NCI-H510A (cell line): ENCODE data around the gene KIAA2012.

Experiments
- DNase-seq: peaks from one replicate; lab custom pipeline; 2025; lab: John Stamatoyannopoulos, UW

KIAA2012 gene

DNA sequence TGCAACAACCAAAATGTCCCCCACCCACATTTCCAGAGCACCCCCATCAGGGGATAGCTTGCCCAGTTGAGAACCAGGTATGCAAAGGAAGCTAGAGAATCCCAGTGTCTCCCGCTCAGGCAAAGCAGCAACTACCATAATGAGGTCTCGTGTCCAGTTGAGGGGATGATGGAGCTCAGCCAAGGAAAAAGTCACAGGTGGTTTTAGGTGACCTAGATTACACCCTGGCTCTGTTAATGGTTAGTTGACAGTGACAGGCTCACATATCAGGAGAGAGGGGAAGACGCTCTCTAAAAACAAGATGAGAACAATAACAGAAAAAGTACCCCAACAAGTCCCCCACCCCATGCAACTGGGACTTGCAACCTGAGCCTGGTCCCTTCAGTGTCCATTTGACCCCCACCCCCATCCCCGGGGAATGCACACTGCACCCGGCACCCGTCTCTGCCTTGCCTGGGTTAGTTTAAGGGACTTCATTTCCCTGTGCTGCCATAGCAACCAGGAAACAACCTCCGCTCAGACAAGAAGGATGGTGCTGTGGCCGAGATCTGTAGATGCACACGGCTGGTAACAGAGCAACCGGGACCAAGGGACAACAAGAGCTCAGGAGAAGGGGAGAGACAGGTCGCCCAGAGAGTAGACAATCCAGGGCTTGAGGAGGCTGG is at the start of gene KIAA2012:
TSS of gene KIAA2012 (plus strand) at position 519 of the 665 bp plus-strand sequence. CDS start 373 bp downstream, outside the sequence.
- peak; percentile 58 for DNase-seq

DNA sequence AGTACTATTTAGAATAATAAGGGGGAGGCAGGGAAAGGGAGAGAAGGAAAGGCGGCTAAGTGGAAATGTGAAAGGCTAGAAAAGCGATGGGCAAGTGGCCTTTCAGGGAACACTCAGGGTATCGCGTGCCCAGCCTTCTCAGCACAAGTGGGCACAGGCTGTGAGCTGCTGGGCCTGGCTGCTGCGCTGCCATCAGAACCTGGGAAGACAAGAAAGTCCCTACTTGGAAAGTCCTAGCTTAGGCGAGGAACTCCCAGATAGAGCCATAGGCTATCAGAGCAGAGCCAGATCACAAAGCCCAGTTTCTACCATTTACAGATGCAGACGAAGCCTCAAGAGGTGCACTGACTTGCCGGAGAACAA is 49.2 kb upstream of the KIAA2012 start:
- no peak for DNase-seq

DNA sequence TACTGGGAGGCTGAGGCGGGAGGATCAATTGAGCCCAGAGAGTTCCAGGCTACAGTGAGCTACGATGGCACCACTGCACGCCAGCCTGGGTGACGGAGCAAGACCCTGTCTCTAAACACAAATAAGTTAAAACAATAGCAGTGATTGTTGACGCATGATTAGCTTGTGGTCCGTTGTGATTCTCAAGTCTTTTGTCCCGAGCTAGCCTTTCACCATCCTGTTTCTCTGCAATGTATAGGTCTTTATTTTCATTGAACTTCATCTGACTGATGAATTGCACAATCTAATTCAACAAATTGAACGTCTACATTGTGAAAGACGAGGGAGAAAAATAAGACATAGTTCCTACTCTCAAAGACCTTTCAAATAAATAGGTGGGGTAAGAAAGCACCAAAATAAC is 48.2 kb upstream of the KIAA2012 start:
- DNase-seq = no peak

DNA sequence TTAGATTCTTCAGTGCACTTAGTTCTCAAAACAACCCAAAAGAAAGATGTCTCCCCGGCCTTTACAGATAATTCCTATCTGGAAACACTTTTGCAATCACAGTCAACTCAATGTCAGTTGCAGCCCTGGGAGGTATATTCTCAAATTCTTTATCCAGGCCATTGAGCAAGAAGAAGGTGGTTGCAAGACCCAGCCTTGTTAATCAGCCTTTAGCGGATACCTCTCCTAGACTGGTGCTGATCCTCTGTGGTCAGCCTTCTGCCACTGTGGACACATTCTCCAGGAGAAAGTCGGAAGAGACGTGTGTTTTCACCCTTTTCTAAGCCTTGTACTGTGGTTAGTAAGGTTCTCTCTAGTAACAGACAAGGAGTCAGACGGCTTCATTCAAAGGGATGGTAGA is 47.2 kb upstream of the KIAA2012 start:
- DNase-seq = no peak

DNA sequence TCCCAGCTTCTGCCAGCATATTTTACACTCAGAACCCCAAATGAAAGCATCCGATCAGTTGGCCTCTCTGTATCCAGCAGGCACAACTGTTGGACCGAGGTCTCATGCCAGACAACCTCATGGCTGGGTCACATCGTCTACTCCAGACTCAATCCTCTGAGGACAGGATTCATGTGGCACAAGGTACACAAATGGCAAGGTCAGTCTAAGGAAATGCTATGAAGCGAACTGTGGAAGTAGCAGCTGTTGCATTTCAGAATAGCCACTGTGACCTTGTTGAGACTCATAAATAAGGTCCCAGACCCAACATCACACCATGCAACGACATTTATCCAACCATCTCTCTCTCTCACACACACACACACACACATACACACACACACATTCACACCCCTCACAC is 46.5 kb upstream of the KIAA2012 start:
- no peak for DNase-seq

DNA sequence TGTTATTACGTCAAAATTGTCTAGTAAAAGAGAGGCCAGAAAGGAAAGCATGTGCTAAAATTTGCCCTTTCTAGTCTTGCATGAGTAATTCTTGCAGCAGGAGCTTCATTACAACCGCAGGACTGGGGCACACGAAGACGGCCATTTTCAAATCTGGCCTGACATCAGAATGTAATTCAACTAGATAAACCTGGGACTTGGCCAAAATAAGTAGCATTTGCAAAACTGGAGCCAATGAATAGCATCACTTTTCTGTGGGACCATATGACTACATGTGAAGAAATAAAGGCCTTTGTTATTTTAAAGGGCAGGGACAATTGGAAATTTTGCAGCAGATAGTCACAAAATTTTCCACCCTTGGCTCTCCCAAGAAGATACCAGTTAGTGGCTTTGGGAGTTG is 42.4 kb upstream of the KIAA2012 start:
- DNase-seq = no peak

DNA sequence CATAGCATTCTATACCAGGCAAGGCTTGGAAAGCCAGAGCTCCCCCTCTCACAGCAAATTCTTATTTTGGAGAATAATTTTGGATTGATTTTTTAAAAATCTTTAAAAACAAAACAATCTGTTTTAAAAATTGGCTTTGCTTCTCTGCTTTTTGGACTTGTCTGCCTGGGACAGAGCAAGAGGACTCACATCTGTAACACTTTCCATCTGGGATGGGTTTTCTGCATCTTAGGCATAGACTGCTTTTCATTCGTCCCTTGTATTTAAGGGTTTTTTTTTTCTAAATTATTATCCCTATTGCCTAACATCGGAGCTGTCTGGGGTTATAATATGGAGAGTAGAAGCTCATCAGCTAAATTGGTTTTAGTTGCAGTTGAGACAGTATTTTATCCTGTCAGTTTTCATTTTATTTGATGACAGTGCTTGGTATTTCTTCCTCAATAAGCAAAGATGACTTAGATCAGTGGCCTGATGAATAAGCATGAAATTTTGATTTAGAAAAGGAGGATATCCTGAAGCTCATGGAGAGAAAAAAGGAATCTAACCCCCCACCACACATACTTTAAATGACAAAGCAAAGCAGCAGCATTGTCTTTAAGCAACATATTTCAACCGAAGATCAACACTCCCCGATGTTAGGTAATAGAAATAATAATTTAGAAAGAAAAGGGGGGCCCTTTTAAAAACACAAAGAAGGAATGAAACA is 41.7 kb upstream of the KIAA2012 start:
- no peak for DNase-seq

DNA sequence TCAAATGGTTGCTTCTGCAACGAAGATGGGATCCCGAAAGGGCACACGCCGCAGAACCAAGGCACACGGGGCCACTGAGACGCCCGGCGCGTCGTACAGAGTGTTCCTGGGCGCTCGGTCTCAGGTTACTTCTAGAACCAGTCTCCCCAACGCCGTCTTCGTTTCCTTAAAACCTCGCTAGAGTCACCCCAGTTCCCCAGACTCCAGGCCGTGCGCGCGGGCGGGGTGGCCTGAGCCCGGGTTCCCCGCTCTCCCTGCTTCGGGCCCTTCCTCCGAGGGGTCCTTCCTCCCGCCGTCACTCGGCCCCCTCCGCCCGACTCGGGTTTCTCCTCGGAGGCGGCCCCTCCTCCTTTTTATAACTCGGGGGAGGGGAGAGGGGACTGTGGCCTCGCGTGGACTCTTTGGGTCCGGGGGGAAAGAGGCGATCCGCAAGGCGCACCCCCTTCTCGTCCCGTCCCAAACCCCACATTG is 40.2 kb upstream of the KIAA2012 start:
- no peak for DNase-seq

DNA sequence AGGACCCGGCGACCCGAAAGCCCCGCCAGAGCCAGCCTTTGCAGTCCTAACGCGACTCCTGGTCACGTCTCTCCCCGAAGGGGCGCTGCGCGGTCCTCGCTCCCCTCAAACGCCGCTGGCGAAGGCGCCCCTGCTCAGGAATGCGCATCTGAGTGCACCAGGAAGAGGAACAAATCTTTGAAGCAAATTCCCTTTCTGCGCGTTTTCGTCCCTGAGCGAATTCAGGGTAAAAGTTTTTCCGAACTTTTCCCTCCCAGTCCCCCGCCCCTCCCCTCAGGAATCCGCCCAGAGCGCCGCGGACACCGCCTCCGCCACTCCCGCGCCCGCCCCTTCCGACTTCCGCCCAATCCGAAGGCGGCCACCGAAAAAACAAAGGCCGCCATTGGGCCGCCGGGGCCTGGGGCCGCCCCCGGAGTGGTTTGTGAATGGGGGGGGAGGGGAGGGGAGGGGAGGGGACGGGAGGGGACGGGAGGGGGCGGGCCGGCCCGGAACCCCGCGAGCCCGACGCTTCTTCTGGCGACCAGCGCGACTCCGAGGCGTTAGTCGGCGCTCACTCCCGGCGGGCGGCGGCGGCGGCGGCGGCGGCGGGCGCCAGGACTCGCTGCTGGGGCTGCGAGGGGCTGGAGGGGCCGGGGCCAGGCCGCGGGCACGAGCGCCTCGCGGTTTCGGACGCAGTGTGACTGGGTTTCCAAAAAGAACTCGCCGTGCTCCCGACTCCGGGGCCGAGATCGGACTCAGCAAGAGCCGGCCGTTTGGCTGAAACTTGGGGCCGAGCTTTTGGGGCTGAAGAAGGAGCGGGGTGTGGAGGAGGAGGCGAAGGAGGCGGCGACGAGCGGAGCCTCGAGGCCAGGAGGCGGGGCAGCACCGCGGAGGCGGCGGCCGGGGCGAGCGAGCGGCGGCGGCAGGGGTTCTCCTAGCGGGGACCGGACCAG is 39.5 kb upstream of the KIAA2012 start, which contains the start of gene FZD7:
TSS of gene FZD7 (plus strand) at position 539 of the 932 bp plus-strand sequence. CDS start 793 bp downstream, outside the sequence.
- peak; percentile 74 for DNase-seq

DNA sequence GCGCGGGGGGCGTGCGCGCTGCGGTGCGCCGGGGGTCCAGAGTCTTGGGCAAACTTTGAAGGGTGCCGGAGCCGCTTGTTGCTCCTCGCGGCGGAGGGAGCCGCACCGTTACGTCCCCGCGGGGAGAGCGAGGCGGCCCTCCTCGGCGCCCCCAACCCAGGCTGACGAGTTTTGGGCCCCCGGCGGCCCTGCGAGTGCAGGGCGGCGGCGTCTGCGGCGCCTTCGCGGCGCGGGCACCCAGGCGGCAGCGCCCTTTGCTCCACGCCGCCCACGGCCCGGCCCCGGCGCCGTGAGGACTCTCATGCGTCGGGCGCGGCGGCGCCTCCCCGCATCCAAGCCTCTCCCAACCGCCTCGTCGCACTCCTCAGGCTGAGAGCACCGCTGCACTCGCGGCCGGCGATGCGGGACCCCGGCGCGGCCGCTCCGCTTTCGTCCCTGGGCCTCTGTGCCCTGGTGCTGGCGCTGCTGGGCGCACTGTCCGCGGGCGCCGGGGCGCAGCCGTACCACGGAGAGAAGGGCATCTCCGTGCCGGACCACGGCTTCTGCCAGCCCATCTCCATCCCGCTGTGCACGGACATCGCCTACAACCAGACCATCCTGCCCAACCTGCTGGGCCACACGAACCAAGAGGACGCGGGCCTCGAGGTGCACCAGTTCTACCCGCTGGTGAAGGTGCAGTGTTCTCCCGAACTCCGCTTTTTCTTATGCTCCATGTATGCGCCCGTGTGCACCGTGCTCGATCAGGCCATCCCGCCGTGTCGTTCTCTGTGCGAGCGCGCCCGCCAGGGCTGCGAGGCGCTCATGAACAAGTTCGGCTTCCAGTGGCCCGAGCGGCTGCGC is 38.6 kb upstream of the KIAA2012 start:
- no peak for DNase-seq

DNA sequence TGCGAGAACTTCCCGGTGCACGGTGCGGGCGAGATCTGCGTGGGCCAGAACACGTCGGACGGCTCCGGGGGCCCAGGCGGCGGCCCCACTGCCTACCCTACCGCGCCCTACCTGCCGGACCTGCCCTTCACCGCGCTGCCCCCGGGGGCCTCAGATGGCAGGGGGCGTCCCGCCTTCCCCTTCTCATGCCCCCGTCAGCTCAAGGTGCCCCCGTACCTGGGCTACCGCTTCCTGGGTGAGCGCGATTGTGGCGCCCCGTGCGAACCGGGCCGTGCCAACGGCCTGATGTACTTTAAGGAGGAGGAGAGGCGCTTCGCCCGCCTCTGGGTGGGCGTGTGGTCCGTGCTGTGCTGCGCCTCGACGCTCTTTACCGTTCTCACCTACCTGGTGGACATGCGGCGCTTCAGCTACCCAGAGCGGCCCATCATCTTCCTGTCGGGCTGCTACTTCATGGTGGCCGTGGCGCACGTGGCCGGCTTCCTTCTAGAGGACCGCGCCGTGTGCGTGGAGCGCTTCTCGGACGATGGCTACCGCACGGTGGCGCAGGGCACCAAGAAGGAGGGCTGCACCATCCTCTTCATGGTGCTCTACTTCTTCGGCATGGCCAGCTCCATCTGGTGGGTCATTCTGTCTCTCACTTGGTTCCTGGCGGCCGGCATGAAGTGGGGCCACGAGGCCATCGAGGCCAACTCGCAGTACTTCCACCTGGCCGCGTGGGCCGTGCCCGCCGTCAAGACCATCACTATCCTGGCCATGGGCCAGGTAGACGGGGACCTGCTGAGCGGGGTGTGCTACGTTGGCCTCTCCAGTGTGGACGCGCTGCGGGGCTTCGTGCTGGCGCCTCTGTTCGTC is 37.7 kb upstream of the KIAA2012 start:
- no peak for DNase-seq

DNA sequence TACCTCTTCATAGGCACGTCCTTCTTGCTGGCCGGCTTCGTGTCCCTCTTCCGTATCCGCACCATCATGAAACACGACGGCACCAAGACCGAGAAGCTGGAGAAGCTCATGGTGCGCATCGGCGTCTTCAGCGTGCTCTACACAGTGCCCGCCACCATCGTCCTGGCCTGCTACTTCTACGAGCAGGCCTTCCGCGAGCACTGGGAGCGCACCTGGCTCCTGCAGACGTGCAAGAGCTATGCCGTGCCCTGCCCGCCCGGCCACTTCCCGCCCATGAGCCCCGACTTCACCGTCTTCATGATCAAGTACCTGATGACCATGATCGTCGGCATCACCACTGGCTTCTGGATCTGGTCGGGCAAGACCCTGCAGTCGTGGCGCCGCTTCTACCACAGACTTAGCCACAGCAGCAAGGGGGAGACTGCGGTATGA is 37.1 kb upstream of the KIAA2012 start:
- DNase-seq = no peak

DNA sequence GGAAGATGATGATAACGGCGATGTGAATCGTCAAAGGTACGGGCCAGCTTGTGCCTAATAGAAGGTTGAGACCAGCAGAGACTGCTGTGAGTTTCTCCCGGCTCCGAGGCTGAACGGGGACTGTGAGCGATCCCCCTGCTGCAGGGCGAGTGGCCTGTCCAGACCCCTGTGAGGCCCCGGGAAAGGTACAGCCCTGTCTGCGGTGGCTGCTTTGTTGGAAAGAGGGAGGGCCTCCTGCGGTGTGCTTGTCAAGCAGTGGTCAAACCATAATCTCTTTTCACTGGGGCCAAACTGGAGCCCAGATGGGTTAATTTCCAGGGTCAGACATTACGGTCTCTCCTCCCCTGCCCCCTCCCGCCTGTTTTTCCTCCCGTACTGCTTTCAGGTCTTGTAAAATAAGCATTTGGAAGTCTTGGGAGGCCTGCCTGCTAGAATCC is 36.4 kb upstream of the KIAA2012 start:
- no peak for DNase-seq

DNA sequence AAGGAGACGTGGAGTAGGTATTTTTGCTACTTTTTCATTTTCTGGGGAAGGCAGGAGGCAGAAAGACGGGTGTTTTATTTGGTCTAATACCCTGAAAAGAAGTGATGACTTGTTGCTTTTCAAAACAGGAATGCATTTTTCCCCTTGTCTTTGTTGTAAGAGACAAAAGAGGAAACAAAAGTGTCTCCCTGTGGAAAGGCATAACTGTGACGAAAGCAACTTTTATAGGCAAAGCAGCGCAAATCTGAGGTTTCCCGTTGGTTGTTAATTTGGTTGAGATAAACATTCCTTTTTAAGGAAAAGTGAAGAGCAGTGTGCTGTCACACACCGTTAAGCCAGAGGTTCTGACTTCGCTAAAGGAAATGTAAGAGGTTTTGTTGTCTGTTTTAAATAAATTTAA is 36.0 kb upstream of the KIAA2012 start:
- DNase-seq = no peak

DNA sequence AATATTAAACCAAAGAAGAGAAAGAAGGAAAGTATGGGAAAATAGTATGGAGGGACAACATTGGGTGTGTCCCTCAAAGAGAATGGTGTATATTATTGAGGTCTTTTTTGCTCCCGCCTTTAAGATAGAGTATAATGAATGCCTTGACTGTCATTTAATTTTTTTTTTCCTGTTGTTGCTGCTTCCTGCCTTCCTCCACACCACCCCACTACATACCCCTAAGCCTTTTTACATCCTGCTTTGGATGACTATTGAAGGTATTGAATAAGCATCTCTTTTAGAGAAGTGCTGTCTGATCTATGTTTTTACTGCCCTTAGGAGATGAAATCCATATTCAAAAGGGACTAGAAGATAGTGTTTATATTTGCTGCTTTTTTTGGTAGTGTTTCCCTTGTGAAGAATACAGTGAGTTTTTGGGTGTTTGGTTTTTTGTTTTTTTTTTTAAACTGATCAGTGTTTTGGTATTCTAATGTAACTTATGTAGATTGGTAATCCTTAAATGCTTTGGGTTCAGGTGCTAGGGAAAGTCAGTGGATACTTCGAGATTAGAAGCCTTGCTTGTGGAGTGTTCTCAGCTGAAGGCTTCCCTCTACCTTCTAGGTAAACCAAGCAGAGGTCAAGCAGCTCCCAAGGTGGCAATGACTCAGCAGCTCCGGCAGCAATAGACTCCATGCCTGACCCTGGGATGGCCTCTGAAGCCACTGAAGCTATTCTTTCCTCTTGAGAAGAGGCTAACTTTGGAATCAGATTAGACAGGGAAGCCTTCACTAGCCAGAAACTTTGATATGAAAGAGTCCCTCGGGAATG is 34.4 kb upstream of the KIAA2012 start:
- DNase-seq = no peak

DNA sequence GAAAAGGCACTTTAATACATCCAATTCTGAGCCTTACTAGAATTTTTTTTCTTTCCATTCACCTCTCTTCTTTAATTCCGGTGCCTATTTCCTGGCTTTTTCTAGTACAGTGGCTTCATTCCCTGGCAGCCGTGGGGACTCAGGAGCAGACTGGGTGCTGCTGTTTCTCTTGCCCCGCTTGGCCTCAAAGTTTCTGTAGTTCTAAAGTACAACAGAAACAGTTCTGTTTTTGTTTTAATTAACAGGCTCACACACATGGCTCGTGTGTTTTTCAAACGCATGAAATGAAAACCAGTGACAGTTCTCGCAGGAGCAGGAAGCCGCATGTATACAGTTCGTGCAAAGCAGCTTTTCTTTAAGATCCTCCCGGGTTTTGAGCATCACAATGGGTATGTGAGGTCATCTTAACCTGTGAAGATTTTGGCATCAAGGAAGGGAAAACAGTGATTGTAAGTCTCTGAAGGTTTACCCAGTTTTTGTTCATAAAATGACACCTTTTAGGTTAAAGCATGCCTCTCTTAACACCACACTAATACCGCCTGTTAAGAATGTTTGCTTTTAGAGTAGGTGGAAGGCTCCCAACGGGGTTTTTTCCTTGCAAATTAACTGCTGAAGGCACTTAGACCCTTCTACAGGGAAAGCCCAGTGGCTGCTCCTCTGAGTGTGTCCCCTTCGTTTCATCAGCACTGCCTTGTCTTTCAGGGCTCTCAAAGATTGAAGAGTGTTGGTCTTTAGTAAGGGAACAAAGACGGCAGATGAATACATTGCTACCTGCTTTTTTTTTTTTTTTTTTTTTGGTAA is 33.6 kb upstream of the KIAA2012 start:
- no peak for DNase-seq

DNA sequence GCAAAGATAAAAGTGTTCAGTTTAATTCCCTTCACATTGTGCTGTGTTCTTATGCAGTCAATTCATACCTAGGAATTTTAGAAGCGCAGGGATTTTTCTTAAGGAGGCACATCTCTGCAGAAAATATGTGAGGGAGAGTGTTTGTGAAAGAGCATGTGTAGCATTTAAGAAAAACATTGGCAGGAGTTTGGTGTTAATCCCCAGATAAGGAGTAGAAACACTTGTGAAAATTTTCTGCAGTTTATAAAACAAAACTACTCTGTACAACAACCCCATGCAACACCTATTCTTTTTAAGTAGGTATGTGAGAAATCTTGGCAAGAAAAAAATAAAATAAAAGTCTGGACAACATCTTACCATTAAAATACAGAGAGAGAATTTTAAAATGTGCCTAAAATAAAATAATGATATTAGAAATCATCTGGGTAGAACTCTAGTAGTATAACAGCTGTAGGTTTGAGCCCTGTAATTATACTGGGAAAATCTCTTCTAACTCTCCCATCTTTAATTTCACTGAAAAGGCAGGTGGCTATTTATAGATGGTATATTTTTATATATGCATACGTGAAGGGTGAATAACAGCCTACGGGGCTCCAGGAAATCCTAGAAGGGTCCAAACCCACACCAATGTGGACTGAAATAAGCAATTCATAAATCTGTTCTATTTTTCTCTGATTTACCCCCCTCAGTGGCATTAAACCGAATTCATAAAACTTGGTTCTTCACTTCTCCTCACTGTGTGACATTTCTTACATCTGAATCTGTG is 32.8 kb upstream of the KIAA2012 start:
- no peak for DNase-seq

DNA sequence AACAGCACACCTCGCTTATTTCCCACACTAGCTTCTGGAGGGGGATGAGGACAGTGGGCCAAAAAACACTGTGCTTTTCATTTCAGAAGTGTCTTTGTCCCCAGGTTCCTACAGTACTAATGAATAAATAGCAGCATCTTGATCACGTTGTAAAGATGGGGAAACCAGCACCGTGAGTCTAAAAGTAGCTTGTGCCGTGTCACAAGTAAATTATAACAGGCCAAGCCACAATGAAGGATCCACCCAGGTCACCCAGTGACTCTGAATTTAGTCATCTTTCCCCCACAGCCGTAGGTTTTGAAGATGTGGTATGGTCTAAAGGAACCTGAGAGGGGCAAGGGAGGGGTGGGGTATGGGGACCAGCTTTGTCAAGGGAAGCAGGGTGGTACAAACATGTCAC is 30.6 kb upstream of the KIAA2012 start:
- no peak for DNase-seq
